NCI-H226 (cell line): ENCODE results near the gene KIF1C.
"Not testable (repeated sequence)": the region's sequence is repeated elsewhere in the genome, so short reads cannot be mapped to it uniquely, and the experiment has no call there.

Source experiments
- DNase-seq: peaks from one replicate; pipeline ENCODE4 v3.0.0-alpha.2; 2015

Gene KIF1C

GRCh38 chr17:5049314-5049841 lies 51.6 kb downstream of the KIF1C start:
- no peak for DNase-seq

GRCh38 chr17:5050278-5050677 lies 52.5 kb downstream of the KIF1C start:
- DNase-seq, result no peak

GRCh38 chr17:5055543-5055942 lies 57.8 kb downstream of the KIF1C start:
- DNase-seq, result no peak

- no peak for DNase-seq
Measured at GRCh38 chr17:5065227-5065744, 67.5 kb downstream of the KIF1C start.

- DNase-seq, result no peak
Measured at GRCh38 chr17:5068236-5068635, 70.5 kb downstream of the KIF1C start.

- no peak for DNase-seq
Measured at GRCh38 chr17:5069724-5070123, 72.0 kb downstream of the KIF1C start.

- DNase-seq, result not testable (repeated sequence)
Measured at GRCh38 chr17:5075472-5075871, 77.7 kb downstream of the KIF1C start.

GRCh38 chr17:5077275-5077674 lies 79.5 kb downstream of the KIF1C start:
- not testable (repeated sequence) for DNase-seq

- DNase-seq, result no peak
Measured at GRCh38 chr17:5077781-5078105, 80.0 kb downstream of the KIF1C start.
